Fibroblast of mammary gland (primary cell): ENCODE results near the gene SMAD3.

Experiments used
- DNase-seq: peaks from one replicate; pipeline ENCODE4 v3.0.0-alpha.2; 2010; ENCODE audit warnings: low read depth
- H3K4me3 ChIP-seq: 2 replicates; pipeline ENCODE4 v1.5.1; 2011; ENCODE audit warnings: low read depth, mild to moderate bottlenecking, low read length, moderate library complexity; ENCODE audit not compliant: control insufficient read depth
- TF ChIP-seq, protein P1 (sequence below): conservative IDR thresholded peaks from 2 replicates; pipeline ENCODE4 v1.5.1; 2011; ENCODE audit warnings: low read depth, low read length, inconsistent platforms; ENCODE audit not compliant: control insufficient read depth, insufficient read depth

The SMAD3 gene

DNA sequence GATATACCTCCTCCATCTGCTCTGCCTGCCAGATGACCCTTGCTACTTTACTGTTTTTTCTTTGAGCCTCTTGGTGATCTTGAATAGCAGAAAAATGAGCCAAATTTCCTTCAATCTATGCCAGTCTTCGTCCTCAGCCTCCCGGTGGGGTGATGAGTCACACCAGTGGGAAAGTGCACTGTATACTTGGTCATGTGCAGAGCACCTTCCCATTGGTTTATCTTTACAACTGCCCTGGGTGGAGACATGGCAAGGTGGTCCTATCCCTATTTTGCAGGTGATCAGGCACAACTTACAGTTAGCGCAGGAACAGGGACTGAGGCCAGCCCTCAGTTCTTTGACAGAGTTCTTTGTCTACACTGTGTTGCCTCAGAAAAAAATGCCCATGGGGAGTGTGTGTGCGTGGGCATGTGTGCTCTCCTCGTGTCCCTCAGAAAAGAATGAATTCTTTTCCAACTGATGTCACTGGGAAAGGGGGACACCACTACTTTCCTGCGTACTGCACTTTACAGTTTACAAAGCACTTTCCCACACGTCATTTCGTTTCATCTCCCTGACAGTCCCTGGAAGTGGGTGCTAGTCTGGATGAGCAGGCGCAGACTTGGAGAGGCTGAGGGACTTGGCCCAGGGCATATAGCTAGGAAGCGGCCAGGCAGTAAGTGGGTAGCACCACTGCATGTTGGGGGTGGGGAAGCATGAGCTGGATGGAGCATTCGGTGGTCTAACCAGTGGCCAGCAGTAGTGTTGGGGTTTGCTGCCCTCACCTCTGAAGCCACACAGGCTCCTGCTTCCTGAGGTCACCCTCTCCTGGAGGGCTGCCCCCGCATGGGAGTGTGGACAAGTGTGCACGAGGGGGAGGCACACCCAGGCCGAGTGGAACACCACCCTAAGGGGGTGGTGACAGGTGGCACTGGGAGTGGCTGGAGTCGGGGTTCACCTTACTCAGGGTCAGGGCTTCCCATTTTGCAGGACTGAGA lies 24.1 kb downstream of the SMAD3 start:
- TF ChIP-seq, protein P1, sequence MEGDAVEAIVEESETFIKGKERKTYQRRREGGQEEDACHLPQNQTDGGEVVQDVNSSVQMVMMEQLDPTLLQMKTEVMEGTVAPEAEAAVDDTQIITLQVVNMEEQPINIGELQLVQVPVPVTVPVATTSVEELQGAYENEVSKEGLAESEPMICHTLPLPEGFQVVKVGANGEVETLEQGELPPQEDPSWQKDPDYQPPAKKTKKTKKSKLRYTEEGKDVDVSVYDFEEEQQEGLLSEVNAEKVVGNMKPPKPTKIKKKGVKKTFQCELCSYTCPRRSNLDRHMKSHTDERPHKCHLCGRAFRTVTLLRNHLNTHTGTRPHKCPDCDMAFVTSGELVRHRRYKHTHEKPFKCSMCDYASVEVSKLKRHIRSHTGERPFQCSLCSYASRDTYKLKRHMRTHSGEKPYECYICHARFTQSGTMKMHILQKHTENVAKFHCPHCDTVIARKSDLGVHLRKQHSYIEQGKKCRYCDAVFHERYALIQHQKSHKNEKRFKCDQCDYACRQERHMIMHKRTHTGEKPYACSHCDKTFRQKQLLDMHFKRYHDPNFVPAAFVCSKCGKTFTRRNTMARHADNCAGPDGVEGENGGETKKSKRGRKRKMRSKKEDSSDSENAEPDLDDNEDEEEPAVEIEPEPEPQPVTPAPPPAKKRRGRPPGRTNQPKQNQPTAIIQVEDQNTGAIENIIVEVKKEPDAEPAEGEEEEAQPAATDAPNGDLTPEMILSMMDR, result no peak
- H3K4me3 ChIP-seq, result no peak overlapping the region
- DNase-seq, result peak; percentile 84

DNA sequence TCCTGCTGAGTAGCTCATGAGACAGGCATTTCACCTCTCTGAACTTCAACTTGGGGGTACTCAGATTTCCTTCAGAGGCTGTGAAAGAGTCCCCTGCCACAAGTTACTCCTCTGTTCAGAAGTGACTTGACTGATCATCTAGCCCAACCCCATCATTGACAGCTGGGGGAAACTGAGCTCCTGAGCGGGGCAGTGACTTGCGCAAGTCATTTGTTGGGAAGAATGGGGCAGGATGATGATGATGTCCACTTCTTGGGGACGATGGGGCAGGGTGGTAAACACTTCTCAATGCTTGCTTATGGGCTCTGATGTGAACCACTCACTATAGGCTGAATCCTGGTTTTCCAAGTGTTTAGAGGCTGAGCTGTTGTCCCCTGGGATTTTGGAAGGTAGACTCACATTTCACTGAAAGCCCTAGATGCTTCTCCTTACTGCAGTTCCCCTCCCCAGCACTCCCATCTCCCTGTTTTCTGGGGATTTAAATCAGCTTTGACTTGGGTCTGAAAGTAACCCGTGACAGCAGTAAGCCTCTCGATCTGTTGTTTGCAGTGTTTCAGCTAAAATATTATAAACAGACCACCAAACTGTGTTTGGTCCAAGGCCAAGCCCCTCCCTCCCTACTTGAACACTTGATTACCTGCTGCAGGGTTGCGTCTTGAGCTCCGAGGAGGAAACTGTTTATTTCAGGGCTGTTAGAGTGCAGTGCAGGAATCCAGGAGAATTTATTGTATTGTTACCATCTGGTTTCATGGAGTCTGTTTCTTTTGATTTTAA lies 25.1 kb downstream of the SMAD3 start:
- peak; percentile 82 for DNase-seq
- H3K4me3 ChIP-seq, result no peak overlapping the region
- TF ChIP-seq, protein P1, result no peak

DNA sequence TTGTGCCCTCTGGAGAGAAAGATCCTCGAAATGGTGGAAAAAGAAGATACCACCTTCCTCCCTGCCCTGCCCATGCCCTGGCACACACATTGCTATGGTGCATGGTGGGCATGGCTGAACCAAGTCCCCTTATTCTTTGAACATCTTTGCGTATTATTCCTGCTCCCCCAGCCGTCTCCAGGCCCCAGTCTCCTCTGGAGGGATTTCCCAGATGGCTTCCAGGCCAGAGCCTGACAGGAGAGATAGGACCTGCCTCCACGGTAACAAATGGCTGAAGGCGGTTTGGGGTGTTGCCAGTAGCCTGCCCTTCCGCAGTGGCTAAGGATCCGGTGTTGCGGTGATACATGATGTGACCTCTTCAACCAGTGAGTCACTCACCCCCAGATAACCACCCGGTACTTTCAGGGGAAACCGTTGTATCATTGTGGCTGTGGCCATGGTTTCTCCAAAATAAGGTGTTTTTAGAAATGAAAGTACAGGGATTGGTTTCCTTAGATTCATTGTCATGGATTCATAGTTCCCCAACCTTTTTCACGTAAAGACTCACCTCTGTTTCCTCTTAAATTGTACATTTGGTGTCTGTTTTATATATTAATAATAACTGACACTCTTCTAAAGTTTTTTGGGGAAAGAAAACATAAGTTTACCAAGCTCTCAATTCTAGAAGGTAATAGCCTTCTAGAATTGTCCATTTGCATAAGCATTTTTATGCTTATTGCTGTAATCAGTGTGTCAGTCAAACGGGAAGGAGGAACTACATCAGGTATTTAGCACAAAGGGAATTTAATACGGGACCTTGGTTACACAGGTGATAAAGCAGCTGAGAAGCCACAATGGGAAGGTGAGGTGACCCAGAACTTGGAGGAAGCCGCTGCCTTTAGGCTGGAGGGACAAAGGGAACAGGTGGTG lies 25.9 kb downstream of the SMAD3 start:
- peak; percentile 97 for DNase-seq
- TF ChIP-seq, protein P1, result no peak
- H3K4me3 ChIP-seq, result no peak overlapping the region

DNA sequence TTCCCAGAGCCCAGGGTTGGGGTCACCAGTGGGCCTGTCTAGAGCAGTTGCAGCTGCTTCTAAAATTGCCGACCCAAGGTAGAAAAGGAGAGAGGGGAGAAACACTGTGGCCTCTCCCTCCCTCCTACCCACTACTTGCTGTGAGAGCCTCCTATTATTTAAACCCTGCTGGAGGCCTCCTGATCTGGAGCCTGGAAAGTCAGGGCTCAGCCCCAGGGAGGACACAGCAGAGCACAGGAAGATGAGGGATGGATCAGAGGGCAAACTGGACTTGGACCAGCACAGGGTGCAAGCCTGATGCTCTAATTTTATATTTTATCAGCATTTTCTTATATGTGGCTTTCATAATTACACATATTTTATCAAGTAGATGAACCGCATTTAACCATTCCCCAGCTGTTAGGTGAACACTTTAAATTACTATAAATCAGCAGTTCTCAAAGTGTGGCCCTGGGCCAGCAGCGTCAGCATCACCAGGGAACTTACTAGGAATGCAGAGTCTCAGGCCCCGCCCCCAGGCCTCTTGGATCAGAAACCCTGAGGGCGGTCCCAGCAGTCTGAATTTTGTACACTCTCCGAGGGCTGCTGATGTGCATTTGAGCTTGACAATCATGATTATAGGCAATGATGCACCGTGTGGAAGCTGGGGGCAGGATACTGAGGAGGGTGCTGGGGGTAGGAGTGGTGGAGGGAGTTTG lies 26.7 kb downstream of the SMAD3 start:
- TF ChIP-seq, protein P1, result no peak
- H3K4me3 ChIP-seq, result no peak overlapping the region
- no peak for DNase-seq

DNA sequence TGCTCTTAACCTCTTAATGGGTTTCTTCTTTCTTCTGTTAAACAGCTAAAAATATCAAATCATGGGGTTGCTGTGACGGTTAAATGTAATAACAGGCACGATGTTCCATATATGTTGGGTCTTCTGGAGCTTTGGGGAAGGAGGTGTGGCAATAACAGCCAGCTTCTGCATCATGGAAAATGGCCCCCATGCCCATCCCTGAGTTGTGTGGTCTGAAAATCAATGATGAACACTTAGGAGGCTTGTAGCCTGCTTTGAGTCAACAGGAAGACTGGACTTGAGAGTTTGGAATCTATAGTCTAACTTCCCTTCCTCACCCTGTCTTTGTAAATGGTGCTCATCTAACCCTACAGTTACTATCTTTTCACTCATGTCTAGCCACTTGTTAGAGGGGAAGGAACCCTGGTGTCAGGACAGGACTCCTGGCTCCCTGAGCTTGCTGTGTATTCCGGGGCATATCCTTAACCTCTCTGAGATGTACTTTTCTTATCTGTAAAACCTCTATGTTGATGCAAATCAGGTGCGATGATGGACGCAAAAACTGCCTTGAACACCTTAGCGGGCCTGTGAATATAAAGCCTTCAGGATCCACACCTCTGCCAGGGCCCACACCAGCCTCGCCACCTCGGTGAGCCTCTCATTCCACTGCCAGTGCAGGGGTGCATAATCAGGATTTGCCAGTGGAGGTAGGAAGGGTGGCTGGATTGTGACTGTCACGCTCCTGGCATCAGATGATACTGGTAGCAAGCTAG lies 27.5 kb downstream of the SMAD3 start:
- TF ChIP-seq, protein P1, result no peak
- DNase-seq, result no peak
- no peak overlapping the region for H3K4me3 ChIP-seq
